Subcutaneous adipose tissue (tissue), 4 donors: ENCODE results near the gene TUBGCP2. TPM values are rescaled to one million over a fixed set of nuclear protein-coding genes. Genes with fewer than 3 reads are reported as not detected.

Experiments
- CTCF ChIP-seq: fragments of 450-650 bp; IDR thresholded peaks from one replicate; pipeline ENCODE4 v1.5.1; 2016; ENCODE audit warnings: low read depth, mild to moderate bottlenecking, control low read depth, antibody characterized with exemption, moderate library complexity
- total RNA-seq, 4 donors: library from RNA; depleted of rRNA; stranded (reverse); fragments of >200 nt; gene quantifications; one replicate each; pipeline ENCODE4 v1.1.0, GENCODE V29; 2016

TUBGCP2 gene
- total RNA-seq, 4 donors from 2014 or later: 24.5 to 43.9 (median 36.8) TPM

DNA sequence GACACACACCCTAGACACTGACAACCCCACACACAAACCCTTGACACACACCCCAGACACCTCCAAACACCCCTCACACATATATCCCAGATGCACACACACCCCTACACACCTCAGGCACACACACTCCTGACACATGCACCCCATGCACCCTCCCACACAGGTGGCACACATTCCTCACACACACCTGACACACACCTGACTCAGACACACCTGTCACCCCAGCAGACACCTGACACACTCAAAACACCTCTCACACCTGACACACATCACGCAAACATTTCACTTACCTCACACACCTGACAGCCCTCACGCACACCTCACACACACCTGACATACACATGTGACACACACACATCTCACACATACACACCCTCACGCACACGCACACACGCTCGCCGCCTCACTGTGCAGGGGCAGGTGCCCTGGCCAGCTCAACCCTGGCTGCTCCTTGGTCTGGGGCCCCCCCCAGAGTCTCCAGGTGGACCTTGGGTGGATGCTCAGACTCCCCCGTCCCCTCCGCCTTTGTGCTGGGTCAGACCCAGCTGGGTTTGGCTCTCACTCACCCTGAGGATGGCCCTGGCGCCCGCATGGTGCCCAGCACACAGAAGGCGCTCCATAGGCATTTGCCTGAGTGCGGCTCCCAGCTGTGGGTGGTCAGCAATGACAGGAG is 31.2 kb upstream of the TUBGCP2 start:
- TF ChIP-seq CTCF: no peak

DNA sequence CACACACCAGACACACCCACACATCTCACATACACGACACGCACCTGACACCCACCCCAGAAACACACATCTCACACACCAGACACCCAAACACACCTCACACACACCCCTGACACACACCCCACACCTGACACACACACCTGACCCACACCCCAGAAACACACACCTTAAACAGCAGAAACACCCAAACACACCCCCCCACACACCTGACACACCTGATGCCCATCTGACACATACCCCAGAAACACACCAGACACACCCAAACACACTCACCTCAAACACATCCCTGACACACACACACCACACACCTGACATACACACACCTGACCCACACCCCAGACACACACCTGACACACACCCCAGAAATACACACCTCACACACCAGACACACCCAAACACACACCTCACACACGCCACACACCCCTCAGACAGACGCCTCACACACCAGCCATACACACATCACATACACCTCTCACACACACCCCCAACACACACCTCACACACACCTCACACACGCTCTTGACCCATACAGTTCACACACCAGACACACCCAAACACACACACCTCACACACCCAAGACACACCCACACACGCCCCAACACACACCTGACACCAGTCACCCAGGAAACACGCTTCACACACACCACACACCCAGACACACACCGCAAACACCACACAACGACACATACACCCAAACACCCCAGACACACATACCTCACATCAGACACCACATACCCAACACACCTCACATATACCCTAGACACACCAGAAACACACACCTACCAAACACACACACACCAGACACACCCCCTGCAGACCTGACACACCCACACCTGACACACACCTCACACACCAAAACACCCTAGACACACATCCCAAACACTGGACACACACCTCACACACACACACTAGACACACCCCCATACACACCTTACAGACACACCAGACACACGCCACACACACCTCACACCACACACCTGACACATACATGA is 29.7 kb upstream of the TUBGCP2 start:
- no peak for TF ChIP-seq CTCF

DNA sequence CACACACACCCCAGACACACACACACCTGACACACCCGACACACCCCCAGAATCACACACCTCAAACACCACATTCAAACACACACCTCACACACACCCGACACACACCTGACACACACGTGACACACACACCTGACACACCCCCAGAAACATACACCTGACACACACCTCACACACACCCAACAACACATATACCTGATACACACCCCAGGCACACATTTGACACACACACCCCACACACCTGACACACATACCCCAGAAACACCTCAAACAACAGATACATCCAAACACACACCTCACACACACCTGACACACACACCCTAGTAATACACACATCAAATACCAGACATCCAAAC is 28.7 kb upstream of the TUBGCP2 start:
- TF ChIP-seq CTCF: no peak

- no peak for TF ChIP-seq CTCF
Observed at GRCh38 chr10:133336577-133337369, 28.1 kb upstream of the TUBGCP2 start, which contains the start of gene CALY. Gene CALY (minus strand): TSS chr10:133336896. CDS start chr10:133328989, 7,907 bp downstream.

GRCh38 chr10:133336118-133336576 is 27.5 kb upstream of the TUBGCP2 start:
- no peak for TF ChIP-seq CTCF

- TF ChIP-seq CTCF: no peak
Observed at GRCh38 chr10:133335246-133336117, 26.8 kb upstream of the TUBGCP2 start.
